NK-92 treated with Interleukin-12 subunit alpha and Interleukin-12 subunit beta, amount 100 ng/mL, for 24 hours (cell line): ENCODE results near the gene OTUB1.

Experiments used
- DNase-seq: peaks from one replicate; lab custom pipeline; 2025; lab: John Stamatoyannopoulos, UW

Gene OTUB1

GRCh38 chr11:64005691-64006090 is 19.5 kb downstream of the OTUB1 start:
- DNase-seq: no peak

GRCh38 chr11:64006398-64006797 is 20.2 kb downstream of the OTUB1 start:
- DNase-seq: no peak

GRCh38 chr11:64007160-64007628 is 21.0 kb downstream of the OTUB1 start:
- DNase-seq: no peak

GRCh38 chr11:64007629-64008282 is 21.5 kb downstream of the OTUB1 start:
- no peak for DNase-seq

GRCh38 chr11:64008283-64008913 is 22.2 kb downstream of the OTUB1 start:
- no peak for DNase-seq

- DNase-seq: no peak
These were observed 22.8 kb downstream of the OTUB1 start for GRCh38 chr11:64008914-64009633.

GRCh38 chr11:64009710-64010109 is 23.5 kb downstream of the OTUB1 start:
- no peak for DNase-seq

GRCh38 chr11:64010783-64011182 is 24.5 kb downstream of the OTUB1 start:
- no peak for DNase-seq

GRCh38 chr11:64011371-64011770 is 25.1 kb downstream of the OTUB1 start:
- DNase-seq: no peak

- no peak for DNase-seq
These were observed 27.1 kb downstream of the OTUB1 start for GRCh38 chr11:64013141-64013896.

- DNase-seq: no peak
These were observed 28.1 kb downstream of the OTUB1 start for GRCh38 chr11:64014356-64014755.

- DNase-seq: no peak
These were observed 29.3 kb downstream of the OTUB1 start for GRCh38 chr11:64015510-64015909.

GRCh38 chr11:64015935-64016845 is 30.0 kb downstream of the OTUB1 start:
- DNase-seq: no peak

GRCh38 chr11:64017945-64018224 is 31.6 kb downstream of the OTUB1 start:
- DNase-seq: no peak

- DNase-seq: no peak
These were observed 32.1 kb downstream of the OTUB1 start for GRCh38 chr11:64018310-64018709.

- DNase-seq: no peak
These were observed 33.1 kb downstream of the OTUB1 start for GRCh38 chr11:64019106-64020037.

- DNase-seq: no peak
These were observed 34.9 kb downstream of the OTUB1 start for GRCh38 chr11:64020976-64021756.

GRCh38 chr11:64021757-64022093 is 35.5 kb downstream of the OTUB1 start:
- DNase-seq: no peak

GRCh38 chr11:64022125-64022784 is 36.0 kb downstream of the OTUB1 start:
- no peak for DNase-seq
